GM20431 (cell line): ENCODE data around the gene GPC3.

ENCODE experiments used
- in situ Hi-C: fragments of 300-500 bp; cut with MseI, MboI; formaldehyde crosslinking; loops from one replicate; pipeline ENCODE4 v1.15.0; 2020; ENCODE audit warnings: low sequenced_read_pairs; ENCODE audit not compliant: unreplicated experiment

The GPC3 gene

DNA sequence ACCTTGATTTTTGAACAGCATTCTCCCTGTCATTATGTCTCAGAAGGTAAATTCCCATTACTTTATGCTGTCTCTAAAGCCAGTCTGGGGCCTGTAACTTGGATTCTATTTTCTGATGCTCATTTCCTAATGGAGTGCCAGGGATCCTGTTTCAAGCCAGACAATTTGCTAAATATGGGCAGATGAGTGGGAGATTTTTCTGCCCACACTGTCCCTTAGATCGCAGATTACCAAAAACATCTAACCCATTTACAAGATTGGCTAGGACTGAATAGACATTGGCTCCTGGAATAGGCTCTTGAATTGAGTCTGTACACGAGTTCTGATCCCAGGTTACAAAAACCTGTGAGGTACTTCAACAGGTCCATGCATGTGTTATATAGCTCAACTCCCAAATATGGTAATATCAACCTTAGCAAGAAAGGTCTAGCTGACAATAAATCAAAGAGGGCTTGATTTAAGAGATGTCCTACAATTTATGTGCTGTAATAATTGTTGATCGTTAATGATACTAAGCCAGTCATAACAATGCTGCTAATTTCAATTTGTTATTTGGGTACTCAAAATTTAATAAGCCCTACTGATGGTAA is 5.7 kb downstream of the GPC3 start:
- in situ Hi-C loops, result no loop called here

DNA sequence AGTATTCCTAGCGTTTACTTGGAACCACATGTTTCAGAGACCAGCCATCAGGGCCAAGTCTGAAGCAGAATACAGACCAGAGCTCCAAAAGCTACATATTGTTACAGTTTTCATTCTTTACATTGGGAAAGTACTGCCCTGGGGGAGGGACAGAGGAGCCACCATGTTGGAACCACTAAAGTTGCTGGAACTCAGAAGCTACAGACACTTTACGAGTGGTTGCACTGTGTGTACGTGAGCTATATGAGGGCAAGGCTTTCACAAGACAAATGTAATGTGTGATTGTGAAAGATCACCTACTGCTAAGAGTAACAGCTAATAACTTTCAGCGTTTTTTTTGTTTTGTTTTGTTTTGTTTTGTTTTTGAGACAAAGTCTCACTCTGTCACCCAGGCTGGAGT is 11.7 kb downstream of the GPC3 start:
- in situ Hi-C loops, result no loop called here

- in situ Hi-C loops, result no loop called here
These were observed 12.5 kb downstream of the GPC3 start for GRCh38 chrX:133972916-133973315.

GRCh38 chrX:133971586-133971985 is 13.8 kb downstream of the GPC3 start:
- in situ Hi-C loops, result no loop called here

DNA sequence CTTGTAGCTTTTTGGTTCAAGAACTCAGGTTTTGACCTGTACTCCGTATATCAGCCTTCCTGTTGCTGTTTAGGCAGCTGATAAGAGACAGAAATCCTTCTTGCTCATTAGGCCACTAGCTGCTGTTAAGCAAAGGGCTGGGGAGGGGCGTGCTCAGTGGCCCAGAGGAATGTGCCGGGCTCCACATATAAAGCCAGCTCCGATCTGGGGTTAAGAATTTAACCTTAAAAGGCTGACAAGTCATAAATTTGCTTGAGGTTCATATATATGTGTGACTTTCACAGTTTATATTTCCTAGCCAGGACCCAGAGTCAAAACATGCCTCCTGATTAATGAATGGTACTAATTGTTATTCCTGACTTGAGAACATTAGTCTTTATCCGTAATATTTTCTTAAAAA is 15.3 kb downstream of the GPC3 start:
- in situ Hi-C loops, result no loop called here

DNA sequence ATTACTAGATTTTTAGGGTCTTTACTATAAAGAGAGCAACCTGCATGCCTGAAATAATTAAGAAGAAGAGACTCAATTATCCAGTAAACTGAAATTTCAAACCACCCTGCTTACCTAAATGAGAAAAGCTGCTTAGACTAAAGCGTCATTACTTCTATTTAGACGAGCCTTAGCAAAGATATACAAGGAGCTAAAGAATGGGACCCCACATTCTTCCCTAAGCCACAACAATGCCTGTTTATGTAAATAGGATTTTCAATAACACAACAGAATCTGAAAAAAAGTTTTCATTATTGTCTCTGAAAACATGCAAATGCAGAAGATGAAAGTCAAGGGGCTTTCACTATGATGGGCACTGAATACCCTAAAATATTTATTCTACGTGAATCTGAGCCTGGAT is 16.2 kb downstream of the GPC3 start:
- in situ Hi-C loops, result no loop called here

- in situ Hi-C loops, result no loop called here
These were observed 17.3 kb downstream of the GPC3 start for GRCh38 chrX:133968109-133968508.

DNA sequence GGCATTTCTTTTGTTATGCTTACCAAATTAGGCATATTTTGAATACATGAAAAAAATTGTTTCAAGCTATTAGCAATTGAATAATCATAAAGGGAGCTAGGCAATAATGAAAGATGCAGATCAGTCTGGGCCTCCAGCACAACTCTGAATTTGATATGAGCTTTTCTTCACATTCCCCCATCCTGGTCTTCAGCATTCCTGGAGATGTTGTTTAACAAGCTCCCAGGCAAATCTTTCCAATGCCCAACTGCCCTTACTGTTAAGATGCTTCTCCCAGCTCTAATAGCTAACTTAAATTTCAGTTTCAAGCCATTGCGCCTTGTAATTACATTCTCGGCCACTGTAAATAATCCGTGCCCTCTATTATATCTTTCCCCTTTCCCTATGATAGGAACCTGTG is 19.2 kb downstream of the GPC3 start:
- in situ Hi-C loops, result no loop called here

DNA sequence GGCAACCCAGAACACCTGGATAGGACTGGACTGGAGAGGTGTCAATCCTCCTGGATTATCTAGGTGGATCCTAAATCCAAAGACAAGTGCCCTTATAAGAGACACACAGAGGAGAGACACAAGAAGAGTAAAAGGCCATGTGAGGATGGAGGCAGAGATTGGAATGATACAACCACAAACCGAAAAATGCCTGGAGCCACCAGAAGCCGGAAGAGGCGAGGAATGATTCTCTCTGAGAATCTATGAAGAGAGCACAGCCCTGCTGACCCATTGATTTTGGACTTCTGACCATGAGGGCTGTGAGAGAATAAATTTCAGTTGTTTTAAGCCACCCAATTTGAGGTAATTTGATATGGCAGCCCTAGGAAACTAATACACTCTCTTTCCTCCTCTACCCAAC is 20.1 kb downstream of the GPC3 start:
- in situ Hi-C loops, result no loop called here

DNA sequence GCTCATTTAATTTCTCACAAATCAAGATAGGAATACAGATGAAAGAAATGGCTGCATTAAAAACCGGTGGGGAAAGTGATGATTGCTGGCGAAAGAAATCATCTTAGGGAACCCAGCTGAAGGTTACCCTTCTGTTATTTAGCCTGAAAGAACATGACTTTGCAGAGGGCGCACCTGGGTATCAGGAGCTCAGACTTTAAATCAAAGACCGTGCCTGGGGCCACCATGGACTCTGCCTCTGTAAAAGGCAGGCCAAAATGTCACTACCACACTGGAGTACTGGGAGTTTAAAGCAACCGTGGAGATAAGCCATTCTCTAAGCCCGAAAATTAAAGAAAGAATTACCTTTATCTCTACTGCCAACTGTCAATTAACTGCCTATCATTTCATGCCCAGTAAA is 24.3 kb downstream of the GPC3 start:
- in situ Hi-C loops, result no loop called here

- in situ Hi-C loops, result no loop called here
These were observed 25.4 kb downstream of the GPC3 start for GRCh38 chrX:133959972-133960371.

DNA sequence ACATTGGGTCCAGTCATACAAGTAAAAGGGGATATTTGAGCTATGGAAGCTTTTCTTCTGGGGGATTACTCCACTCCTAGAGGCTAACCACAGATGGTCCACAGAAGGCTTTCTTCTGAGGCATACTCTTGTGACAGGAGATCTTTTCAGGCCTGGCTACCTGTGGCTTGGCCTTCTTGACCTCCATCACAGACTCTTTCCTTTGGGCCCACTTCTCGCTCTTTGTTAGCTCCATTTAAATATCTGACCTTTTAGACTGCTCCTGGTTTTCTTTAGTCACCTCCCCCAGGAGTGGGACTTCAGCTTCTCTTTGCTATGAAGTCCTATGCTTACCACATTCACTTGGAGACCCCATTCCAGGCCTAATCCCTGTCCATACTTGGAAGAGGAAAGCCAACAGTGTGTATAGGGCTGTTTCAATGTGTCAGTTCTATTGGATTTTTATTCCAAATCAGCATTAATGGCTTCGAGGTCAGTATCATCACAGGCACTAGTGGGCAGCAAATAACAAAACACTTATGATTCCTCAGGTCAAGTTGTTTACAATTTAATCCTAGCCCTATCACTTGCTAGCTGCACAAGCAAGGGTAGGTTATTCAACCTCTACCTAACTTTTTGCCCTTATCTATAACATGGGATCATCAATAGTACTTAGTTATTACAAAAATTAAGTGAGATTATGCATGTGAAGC is 26.3 kb downstream of the GPC3 start:
- in situ Hi-C loops, result no loop called here

GRCh38 chrX:133956570-133957340 is 28.6 kb downstream of the GPC3 start:
- in situ Hi-C loops, result no loop called here

DNA sequence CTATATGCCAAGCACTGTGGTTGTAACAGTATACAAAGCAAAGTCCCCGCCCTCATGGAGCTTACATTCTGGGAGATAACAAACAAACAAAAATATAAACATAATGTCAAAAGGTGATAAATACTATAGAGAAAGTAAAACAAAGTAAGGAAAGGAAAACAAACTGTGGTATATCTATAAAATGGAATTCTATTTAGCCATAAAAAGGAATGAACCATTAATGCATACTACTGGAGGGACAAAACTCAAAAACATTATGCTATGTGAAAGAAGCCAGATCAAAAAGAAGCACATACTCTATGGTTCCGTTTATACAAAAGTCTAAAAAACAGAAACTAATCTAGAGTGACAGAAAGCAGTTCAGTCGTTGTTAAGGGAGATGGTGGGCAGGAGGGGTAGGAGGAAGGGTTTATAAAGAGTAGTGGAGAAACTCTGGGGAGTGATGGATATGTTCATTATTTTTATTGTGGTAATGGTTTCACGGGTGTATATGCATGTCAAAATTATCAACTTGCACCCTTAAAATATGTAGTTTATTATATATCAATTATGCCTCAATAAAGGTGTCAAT is 31.5 kb downstream of the GPC3 start:
- in situ Hi-C loops, result no loop called here

GRCh38 chrX:133953078-133953477 is 32.3 kb downstream of the GPC3 start:
- in situ Hi-C loops, result no loop called here

GRCh38 chrX:133951098-133951497 is 34.3 kb downstream of the GPC3 start:
- in situ Hi-C loops, result no loop called here

DNA sequence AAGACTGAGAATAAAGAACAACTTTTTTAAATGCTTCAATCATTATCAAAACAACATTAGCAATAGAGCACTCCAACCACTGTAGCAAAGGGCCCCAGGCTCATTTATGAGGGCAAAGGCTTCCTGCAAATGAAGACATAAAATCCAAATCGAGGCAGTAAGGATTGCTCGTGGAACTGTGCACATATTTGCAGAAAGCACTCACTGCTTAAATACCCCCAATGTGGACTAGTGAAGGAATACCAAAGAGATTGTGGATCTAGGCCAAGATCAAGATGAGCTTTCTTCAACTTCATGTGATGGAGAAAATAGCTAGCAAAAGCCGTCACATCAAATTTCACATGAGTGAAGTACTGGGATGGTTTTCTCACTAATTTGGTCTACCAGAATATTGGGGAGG is 35.2 kb downstream of the GPC3 start:
- in situ Hi-C loops, result no loop called here

GRCh38 chrX:133948895-133949294 is 36.5 kb downstream of the GPC3 start:
- in situ Hi-C loops, result no loop called here

GRCh38 chrX:133947996-133948395 is 37.4 kb downstream of the GPC3 start:
- in situ Hi-C loops, result no loop called here

- in situ Hi-C loops, result no loop called here
These were observed 38.4 kb downstream of the GPC3 start for GRCh38 chrX:133947022-133947421.

DNA sequence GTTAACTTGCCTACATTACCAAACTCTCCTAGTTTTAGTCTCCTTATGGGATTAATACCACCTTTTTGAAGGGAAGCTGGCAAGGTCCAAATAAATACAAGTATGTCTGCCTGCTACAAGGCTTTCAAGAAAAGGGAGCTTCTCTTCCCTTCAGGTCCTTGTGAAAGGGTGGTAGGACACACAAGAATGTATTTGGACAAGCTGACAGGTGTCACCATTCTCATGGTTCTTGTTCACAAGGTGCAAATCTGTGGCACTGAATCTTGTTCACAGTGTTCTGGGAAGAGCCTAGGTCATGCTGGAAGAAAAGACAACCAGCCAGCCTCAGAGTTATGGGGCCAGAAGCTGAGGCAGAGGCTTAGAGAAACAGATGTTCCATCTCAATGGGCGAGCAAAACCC is 41.9 kb downstream of the GPC3 start:
- in situ Hi-C loops, result no loop called here
